ENCODE measurements around the gene PSEN1.

GRCh38 chr14:73170686-73171085 is 34.4 kb downstream of the PSEN1 start:
- no peak for TF ChIP-seq EZH2 (IDR thresholded peaks at IDR 0.05; ENCODE audit: insufficient read depth, poor library complexity, severe bottlenecking)
- no peak for TF ChIP-seq EZH2phosphoT487 (IDR thresholded peaks at IDR 0.05; ENCODE audit: insufficient read depth, low read depth)

Measured in GM23248 (cell line).